Activated CD8-positive, alpha-beta memory T cell treated with anti-CD3 and anti-CD28 coated beads for 4 hours (primary cell): ENCODE data around the gene CTAG1A.
"Not testable (repeated sequence)": the region's sequence is repeated elsewhere in the genome, so short reads cannot be mapped to it uniquely, and the experiment has no call there.

ENCODE experiments used
- DNase-seq, 2 donors: peaks; one replicate each; pipeline ENCODE4 v3.0.0-alpha.2; 2020; ENCODE audit warnings: low read depth in 2 of 2

The CTAG1A gene

GRCh38 chrX:154584585-154585183 lies at the start of gene CTAG1A:
TSS of gene CTAG1A (plus strand) at chrX:154585133. CDS start at chrX:154585207, 74 bp downstream.
- not testable (repeated sequence) for DNase-seq

- DNase-seq = no peak
These were observed 49.0 kb upstream of the CTAG1A start for GRCh38 chrX:154535892-154536291.

- no peak for DNase-seq
These were observed 45.9 kb upstream of the CTAG1A start for GRCh38 chrX:154539077-154539476.

DNA sequence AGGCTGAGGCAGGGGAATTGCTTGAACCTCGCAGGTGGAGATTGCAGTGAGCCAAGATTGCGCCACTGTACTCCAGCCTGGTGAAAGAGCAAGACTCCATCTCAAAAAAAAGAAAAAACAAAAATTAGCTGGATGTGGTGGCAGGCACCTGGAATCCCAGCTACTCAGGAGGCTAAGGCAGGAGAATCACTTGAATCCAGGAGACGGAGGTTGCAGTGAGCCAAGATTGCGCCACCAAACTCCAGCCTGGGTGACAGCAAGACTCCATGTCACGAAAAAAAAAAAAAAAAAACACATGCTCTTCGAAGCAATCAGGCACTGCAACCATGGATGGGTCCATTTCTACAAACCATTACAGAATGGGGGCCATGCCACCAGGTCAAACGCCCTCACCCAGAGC lies 44.6 kb upstream of the CTAG1A start:
- DNase-seq = not testable (repeated sequence)

- no peak for DNase-seq
These were observed 43.9 kb upstream of the CTAG1A start for GRCh38 chrX:154540897-154541535.

- no peak for DNase-seq
These were observed 43.4 kb upstream of the CTAG1A start for GRCh38 chrX:154541589-154541895.

- DNase-seq = peak in 1 of 2 donors; percentile 50
These were observed 42.8 kb upstream of the CTAG1A start for GRCh38 chrX:154541896-154542722.

- DNase-seq = no peak
These were observed 42.1 kb upstream of the CTAG1A start for GRCh38 chrX:154542723-154543424.

DNA sequence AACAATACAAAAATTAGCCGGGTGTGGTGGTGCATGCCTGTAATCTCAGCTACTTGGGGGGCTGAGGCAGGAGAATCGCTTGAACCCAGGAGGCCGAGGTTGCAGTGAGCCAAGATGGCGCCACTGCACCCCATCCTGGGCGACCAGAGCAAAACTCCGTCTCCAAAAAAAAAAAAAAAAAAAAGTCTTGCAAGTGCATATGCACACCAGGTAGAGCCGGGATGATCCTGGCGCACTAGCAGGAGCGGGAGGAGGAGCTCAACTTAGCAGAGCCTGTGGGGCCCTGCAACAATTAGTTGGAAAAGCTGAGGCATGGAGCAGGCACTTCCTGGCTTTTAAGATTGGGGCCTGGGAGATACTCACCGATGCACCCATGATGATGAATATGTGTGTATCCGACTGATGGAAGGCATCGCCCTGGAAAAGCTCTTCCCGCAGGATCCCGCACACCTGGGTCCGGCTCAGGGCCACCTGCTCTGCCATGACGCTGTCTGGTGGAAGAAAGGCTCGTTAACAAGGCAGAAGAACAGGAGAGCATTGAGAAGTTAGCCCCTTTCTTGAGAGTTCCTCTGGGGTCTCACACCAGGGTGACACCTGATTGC lies 39.2 kb upstream of the CTAG1A start:
- DNase-seq = no peak

GRCh38 chrX:154546354-154547244 lies 38.3 kb upstream of the CTAG1A start, which contains the start of gene G6PD:
TSS of gene G6PD (minus strand) at chrX:154546846. CDS start at chrX:154546155, 691 bp downstream.
- peak; percentile 53 to 62 for DNase-seq

GRCh38 chrX:154547245-154548027 lies 37.5 kb upstream of the CTAG1A start, which contains the start of gene IKBKG:
TSS of gene IKBKG (plus strand) at chrX:154547620. CDS start at chrX:154552003, 4,383 bp downstream.
- peak; percentile 71 to 77 for DNase-seq

DNA sequence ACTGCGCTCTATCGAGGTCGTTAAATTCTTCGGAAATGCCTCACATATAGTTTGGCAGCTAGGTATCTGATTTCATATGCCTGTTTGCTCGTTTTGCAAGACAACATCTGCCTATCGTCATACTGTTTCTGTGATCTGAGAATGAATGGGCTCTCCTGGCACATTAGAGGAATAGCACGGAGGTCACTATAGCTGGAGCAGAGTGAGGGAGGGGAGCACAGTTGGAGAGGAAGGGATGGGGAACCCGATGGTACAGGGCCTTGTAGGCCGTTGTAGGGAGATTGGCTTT lies 37.0 kb upstream of the CTAG1A start:
- DNase-seq = no peak

DNA sequence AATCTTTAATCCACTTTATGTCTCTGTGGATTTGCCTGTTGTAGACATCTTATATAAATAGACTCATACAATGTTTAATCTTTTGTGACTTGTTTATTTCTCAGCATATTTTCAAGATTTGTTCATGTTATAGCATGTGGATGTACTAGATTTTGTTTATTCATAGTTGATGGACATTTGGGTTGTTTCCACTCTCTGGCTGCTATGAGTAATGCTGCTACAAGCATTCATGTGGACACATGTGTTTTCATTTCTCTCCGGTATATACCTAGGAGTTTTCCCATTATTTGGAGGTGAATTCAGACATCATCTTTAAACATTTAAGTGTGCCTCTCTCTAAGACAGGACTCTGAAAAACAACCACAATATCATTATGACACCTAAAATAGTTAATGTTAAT lies 35.2 kb upstream of the CTAG1A start:
- DNase-seq = no peak

DNA sequence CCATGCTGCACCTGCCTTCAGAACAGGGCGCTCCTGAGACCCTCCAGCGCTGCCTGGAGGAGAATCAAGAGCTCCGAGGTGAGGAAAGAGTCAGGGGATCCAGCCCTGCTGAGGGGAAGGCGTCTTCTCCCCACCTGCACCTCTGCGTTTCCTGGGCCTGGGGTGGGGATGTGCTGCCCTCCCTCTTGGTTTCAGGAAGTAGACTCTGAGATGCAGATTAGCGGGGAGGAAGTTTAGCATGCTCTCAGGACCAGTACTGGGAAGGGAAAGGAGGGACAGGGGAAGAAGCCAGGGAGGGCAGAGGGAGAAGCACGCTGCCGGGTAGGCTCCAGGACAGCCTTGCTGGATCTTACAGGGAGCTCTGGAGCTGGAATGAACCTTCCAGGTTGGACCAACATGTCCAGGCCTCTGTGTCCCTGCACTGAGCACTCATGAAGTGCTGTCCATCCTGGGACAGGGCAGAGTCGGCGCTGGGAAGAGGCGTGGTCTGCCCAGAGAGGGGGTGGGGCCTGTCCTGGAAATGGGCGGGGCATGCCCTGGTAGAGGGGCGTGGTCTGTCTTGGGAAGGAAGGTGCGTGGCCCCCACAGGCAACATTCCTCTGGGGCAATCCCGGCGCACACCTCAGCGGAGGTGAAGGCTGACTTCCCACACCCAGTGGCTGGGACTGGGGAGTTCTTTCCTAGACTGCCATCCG lies 32.7 kb upstream of the CTAG1A start:
- not testable (repeated sequence) for DNase-seq

DNA sequence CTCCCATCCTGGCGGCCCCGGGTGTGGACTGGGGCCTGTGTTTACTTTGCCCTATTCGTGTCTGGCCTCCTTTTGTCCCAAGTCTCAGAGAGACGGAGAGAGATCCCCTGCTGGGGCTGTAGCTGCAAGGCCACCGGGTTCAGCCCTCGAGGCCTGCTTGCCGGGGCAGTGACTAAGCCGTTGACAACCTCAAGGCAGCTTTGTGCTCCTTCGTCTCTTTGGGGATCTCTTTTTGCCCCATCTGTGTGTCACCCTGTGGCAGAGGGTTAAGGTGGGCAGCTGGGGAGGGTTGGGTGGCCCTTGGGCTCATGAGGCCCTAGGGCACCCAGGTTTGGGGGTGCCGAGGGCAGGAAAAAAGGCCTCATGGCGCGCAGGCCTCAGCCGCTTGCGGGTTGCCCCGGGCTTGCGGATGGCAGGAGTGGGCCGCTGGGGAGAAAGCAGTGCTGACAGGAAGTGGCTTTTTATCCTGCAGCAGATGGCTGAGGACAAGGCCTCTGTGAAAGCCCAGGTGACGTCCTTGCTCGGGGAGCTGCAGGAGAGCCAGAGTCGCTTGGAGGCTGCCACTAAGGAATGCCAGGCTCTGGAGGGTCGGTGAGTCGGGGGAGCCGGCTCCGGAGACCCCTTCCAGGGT lies 26.8 kb upstream of the CTAG1A start:
- DNase-seq = not testable (repeated sequence)

DNA sequence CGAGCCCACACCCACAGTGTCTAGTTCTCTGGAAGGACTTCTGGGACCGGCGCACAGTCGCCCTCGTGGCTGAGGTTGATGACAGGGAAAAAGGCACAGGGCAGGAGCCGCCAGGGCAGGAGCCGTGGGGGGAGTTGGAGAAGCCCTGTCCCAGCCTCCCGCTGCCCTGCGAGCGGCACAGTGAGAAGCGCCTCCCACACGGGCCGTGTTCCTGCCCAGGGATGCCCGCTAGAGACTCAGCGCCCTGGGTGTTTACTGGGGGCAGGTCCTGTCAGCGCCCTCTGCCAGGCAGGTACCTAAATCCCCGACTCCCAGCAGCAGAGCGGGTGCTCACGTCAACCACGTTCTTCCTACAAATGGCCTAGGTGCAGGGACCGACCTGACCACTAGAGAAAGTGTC lies 26.0 kb upstream of the CTAG1A start:
- DNase-seq = not testable (repeated sequence)

DNA sequence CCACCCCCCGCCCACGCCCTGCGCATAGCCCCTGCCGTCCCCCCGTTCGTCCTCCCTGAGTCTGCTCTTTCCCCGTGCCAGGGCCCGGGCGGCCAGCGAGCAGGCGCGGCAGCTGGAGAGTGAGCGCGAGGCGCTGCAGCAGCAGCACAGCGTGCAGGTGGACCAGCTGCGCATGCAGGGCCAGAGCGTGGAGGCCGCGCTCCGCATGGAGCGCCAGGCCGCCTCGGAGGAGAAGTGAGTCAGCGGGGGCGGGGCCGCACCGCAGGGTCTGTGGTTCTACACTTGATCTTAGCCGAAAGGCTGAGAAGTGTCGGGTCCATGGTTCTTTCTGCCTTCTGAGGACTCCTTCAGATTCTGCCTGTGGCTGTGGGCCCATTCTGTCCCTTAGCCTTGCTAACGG lies 24.6 kb upstream of the CTAG1A start:
- DNase-seq = not testable (repeated sequence)

DNA sequence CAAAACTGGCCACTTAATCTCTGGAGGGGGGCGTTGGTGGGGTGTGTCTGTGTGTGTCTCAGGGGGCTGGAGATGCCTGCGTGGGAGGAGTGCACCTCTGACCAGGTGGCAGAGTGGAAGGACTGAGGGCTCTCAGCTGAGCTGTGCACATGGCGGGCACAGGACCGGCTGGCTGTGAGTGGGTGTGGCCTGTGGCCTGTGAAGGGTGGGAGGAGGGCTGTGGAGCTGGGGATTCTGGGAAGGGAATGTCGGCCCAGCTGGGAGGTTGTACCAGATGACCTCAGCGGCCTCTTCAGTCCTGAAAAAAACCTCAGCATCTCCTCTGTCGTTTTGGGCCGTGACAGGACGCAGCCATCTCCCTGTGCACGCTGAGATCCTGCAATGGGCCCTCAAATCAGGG lies 22.6 kb upstream of the CTAG1A start:
- not testable (repeated sequence) for DNase-seq

DNA sequence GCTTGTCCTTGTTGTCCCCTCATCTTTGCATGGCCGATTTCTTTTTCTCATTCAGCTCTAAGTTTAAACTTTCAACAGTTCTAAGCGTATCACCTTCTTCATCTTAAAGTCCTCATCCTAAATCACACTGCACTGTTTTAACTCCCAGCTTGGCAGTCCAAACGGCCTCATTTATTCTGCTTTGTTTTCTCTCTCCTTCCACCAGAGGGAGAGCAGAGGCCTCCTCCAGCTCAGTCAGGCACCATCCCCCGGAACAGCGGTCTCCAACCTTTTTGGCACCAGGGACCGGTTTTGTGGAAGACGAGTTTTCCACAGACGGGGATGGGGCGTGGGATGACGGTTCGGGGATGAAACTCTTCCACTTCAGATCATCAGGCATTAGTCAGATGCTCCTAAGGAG lies 14.6 kb upstream of the CTAG1A start:
- not testable (repeated sequence) for DNase-seq
